RWPE2 (cell line): ENCODE measurements around the gene CHD5.

Source experiments
- ATAC-seq: fragments of 200-7000 bp; cut with Tn5 transposase; 3 replicates; pipeline ENCODE4 v1.9.1; 2021; ENCODE audit warnings: low read depth
- DNase-seq: peaks from one replicate; pipeline ENCODE4 v3.0.0-alpha.2; 2020; ENCODE audit warnings: low spot score
- H3K27ac ChIP-seq: fragments of 450-650 bp; 2 replicates; pipeline ENCODE4 v1.5.1; 2017; ENCODE audit warnings: mild to moderate bottlenecking; ENCODE audit not compliant: poor library complexity, severe bottlenecking
- H3K27me3 ChIP-seq: fragments of 250-450 bp; sonication (Bioruptor Pico); 2 replicates; pipeline ENCODE4 v1.5.1; 2021; ENCODE audit warnings: mild to moderate bottlenecking, moderate library complexity; ENCODE audit not compliant: insufficient read depth, poor library complexity, severe bottlenecking
- H3K36me3 ChIP-seq: fragments of 250-450 bp; sonication (Bioruptor Pico); 2 replicates; pipeline ENCODE4 v1.5.1; 2020; ENCODE audit warnings: low read depth, mild to moderate bottlenecking, moderate library complexity
- H3K4me1 ChIP-seq: fragments of 250-450 bp; sonication (Bioruptor Pico); 2 replicates; pipeline ENCODE4 v1.5.1; 2021; ENCODE audit warnings: mild to moderate bottlenecking, moderate library complexity; ENCODE audit not compliant: insufficient read depth, poor library complexity, severe bottlenecking
- H3K4me3 ChIP-seq: fragments of 250-450 bp; sonication (Bioruptor Pico); 2 replicates; pipeline ENCODE4 v1.5.1; 2021; ENCODE audit warnings: mild to moderate bottlenecking, moderate library complexity; ENCODE audit not compliant: severe bottlenecking
- H3K9me3 ChIP-seq: fragments of 250-450 bp; sonication (Bioruptor Pico); 2 replicates; pipeline ENCODE4 v1.5.1; 2021; ENCODE audit warnings: mild to moderate bottlenecking, moderate library complexity; ENCODE audit not compliant: severe bottlenecking
- CTCF ChIP-seq: fragments of 450-650 bp; IDR thresholded peaks from one replicate; pipeline ENCODE4 v1.5.1; 2017; ENCODE audit warnings: mild to moderate bottlenecking, moderate library complexity; ENCODE audit not compliant: poor library complexity, severe bottlenecking

CHD5 gene

GRCh38 chr1:6106321-6106731 lies 73.8 kb downstream of the CHD5 start:
- no peak for TF ChIP-seq CTCF
- Histone ChIP-seq H3K4me1 (no peaks in the 10 kb centered on the region), H3K27me3 (no peaks in the 10 kb centered on the region), H3K36me3 (no peaks in the 10 kb centered on the region), H3K4me3 (no peak overlapping the region), H3K9me3 (no peaks in the 10 kb centered on the region), H3K27ac (no peak overlapping the region)
- no peak for DNase-seq
- ATAC-seq = no peak

DNA sequence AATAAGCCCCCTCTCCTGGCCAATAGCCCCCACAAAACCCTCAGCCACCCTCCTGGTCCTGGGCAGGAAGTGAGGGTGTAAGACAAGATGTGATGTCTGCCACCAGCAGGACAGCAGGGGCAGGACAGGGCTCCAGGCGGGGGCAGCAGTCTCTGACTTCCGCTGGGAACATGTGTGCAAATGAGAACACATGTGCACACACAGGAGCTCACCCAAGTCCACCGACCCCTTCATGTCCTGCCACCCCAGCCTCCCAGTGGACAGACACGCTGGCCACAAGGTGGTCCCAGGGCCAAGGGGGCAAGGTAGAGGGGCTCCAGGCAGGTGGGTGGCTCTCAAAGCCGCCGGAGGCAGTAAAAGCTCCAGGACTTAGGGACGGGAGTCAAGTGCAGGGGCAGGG lies 74.4 kb downstream of the CHD5 start:
- Histone ChIP-seq H3K4me3 (no peak overlapping the region), H3K9me3 (no peaks in the 10 kb centered on the region), H3K4me1 (no peaks in the 10 kb centered on the region), H3K27ac (no peak overlapping the region), H3K27me3 (no peaks in the 10 kb centered on the region), H3K36me3 (no peaks in the 10 kb centered on the region)
- no peak for DNase-seq
- TF ChIP-seq CTCF = no peak
- no peak for ATAC-seq

DNA sequence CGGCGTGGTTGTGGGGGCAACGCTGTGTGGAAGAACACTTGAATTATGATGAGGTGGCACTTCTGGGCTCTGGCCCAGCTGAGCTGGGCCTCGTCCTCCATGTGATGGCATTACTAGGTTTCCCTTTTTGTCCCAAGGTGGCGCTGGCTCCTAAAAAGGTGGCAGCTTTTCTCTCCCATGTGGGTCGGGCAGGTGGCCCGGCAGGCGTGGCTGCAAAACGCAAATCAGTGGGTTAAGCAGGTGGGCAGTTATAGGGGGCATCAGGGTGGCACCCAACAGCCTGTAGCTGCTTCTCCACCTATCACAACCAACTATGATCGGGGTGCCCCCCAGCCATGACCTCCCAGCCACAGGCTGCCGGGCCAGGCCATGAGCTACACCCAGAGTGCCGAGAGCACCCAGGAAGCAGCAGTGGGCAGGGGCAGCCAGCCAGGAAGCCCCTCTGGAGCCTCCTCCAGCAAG lies 74.9 kb downstream of the CHD5 start:
- H3K4me3 ChIP-seq = no peak overlapping the region
- ATAC-seq = no peak
- no peak overlapping the region for H3K27ac ChIP-seq
- H3K36me3 ChIP-seq = no peaks in the 10 kb centered on the region
- no peak for DNase-seq
- H3K4me1 ChIP-seq = no peaks in the 10 kb centered on the region
- no peaks in the 10 kb centered on the region for H3K9me3 ChIP-seq
- TF ChIP-seq CTCF = no peak
- no peaks in the 10 kb centered on the region for H3K27me3 ChIP-seq

DNA sequence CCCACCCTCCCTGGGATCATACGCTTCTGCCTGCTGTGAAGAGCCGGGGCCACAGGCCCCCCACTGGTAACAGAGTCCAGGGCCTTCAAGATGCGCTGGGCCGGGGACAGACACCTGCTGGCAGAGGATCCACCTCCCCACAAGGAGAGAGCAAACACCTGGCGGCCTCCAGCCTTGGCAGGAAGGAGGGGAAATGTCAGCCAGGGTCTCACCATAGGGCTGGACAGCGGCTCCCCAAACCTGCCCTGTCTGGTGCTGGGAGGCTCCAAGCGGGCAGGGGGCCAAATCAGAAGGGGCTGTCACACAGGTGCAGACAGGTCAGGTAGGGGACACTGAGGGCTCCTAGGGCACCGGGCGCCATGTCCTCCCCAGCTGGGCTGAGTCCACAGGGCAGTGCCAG lies 75.5 kb downstream of the CHD5 start:
- ATAC-seq (no peak), DNase-seq (peak; percentile 37)
- no peak for TF ChIP-seq CTCF
- no peaks in the 10 kb centered on the region for H3K36me3 ChIP-seq
- no peaks in the 10 kb centered on the region for H3K9me3 ChIP-seq
- no peak overlapping the region for H3K4me3 ChIP-seq
- no peaks in the 10 kb centered on the region for H3K27me3 ChIP-seq
- H3K27ac ChIP-seq = no peak overlapping the region
- H3K4me1 ChIP-seq = no peaks in the 10 kb centered on the region

GRCh38 chr1:6103854-6104530 lies 76.1 kb downstream of the CHD5 start:
- no peaks in the 10 kb centered on the region for H3K4me1 ChIP-seq
- no peaks in the 10 kb centered on the region for H3K9me3 ChIP-seq
- H3K36me3 ChIP-seq = no peaks in the 10 kb centered on the region
- H3K27ac ChIP-seq = no peak overlapping the region
- no peak overlapping the region for H3K4me3 ChIP-seq
- no peak for TF ChIP-seq CTCF
- peak; percentile 50 for DNase-seq
- no peak for ATAC-seq
- H3K27me3 ChIP-seq = no peaks in the 10 kb centered on the region
